ENCODE results near the gene ASB6. TPM values are rescaled to one million over a fixed set of nuclear protein-coding genes. Genes with fewer than 3 reads are reported as not detected.

Gene ASB6
- total RNA-seq, 1 donor from 2014 or later = 9.0 TPM

DNA sequence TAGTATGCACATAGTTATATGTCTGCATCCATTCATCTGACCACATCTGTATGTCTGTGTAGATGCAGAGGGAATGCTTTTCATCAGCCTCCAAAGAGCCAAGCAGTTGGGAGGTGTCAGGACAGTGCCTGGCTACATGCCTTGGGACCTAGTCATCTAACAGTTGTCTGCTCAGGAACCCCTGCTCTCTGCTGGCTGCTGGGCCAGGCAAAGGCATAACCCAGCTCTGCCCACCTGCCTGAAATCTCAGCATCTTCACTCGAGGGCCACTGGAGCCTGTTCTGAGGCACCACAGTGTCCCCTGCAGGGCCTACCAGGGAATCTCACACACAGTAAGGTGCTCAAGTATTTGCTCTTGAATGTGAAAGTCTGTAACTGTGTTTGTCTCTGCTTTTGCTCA, 24.8 kb downstream of the ASB6 start:
- H3K4me1 ChIP-seq = peaks cover 13% of the 10 kb centered on the region
- TF ChIP-seq, protein P1, sequence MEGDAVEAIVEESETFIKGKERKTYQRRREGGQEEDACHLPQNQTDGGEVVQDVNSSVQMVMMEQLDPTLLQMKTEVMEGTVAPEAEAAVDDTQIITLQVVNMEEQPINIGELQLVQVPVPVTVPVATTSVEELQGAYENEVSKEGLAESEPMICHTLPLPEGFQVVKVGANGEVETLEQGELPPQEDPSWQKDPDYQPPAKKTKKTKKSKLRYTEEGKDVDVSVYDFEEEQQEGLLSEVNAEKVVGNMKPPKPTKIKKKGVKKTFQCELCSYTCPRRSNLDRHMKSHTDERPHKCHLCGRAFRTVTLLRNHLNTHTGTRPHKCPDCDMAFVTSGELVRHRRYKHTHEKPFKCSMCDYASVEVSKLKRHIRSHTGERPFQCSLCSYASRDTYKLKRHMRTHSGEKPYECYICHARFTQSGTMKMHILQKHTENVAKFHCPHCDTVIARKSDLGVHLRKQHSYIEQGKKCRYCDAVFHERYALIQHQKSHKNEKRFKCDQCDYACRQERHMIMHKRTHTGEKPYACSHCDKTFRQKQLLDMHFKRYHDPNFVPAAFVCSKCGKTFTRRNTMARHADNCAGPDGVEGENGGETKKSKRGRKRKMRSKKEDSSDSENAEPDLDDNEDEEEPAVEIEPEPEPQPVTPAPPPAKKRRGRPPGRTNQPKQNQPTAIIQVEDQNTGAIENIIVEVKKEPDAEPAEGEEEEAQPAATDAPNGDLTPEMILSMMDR (IDR thresholded peaks at IDR 0.05; ENCODE audit: borderline replicate concordance) = peak; percentile 41
- H3K9me3 ChIP-seq (replicated peaks) = no peaks in the 10 kb centered on the region
- intact Hi-C loops (cut with micrococcal nuclease) = no loop called here
- H3K36me3 ChIP-seq = no peaks in the 10 kb centered on the region
- peaks cover 26% of the 10 kb centered on the region for H3K27me3 ChIP-seq (ENCODE audit: low read depth)
- H3K27ac ChIP-seq (replicated peaks) = no peak overlapping the region
- H3K4me3 ChIP-seq = no peak overlapping the region
- no peak for DNase-seq

GRCh38 chr9:129615407-129616285, 26.3 kb downstream of the ASB6 start:
- no peak overlapping the region for H3K4me3 ChIP-seq
- no peaks in the 10 kb centered on the region for H3K36me3 ChIP-seq
- H3K9me3 ChIP-seq (replicated peaks) = no peaks in the 10 kb centered on the region
- DNase-seq = peak; percentile 9
- intact Hi-C loops (cut with micrococcal nuclease) = no loop called here
- TF ChIP-seq, protein P1 (IDR thresholded peaks at IDR 0.05; ENCODE audit: borderline replicate concordance) = no peak
- no peak overlapping the region for H3K27ac ChIP-seq (replicated peaks)
- peaks cover 19% of the 10 kb centered on the region for H3K4me1 ChIP-seq
- H3K27me3 ChIP-seq (ENCODE audit: low read depth) = peaks cover 12% of the 10 kb centered on the region

- H3K27ac ChIP-seq (replicated peaks) = no peak overlapping the region
- TF ChIP-seq, protein P1 (IDR thresholded peaks at IDR 0.05; ENCODE audit: borderline replicate concordance) = no peak
- intact Hi-C loops (cut with micrococcal nuclease) = loop anchor here (5.0 kb wide), 1 partner anchor 478 kb away; no protein-coding TSS in a partner anchor
These were observed 27.0 kb downstream of the ASB6 start for GRCh38 chr9:129614932-129615331.

GRCh38 chr9:129613520-129614175, 28.3 kb downstream of the ASB6 start:
- Histone ChIP-seq H3K4me1 (peaks cover 26% of the 10 kb centered on the region), H3K27me3 (ENCODE audit: low read depth) (no peaks in the 10 kb centered on the region), H3K9me3 (replicated peaks) (no peaks in the 10 kb centered on the region), H3K4me3 (no peak overlapping the region), H3K27ac (replicated peaks) (peak overlapping the region; percentile 16), H3K36me3 (no peaks in the 10 kb centered on the region)
- intact Hi-C loops (cut with micrococcal nuclease) = loop anchor here (5.0 kb wide), 1 partner anchor 476 kb away; no protein-coding TSS in a partner anchor
- TF ChIP-seq, protein P1 (IDR thresholded peaks at IDR 0.05; ENCODE audit: borderline replicate concordance) = no peak
- DNase-seq = peak; percentile 12

More at GRCh38 chr9:129614932-129615331, 27.0 kb downstream of the ASB6 start:
- Histone ChIP-seq H3K36me3 (no peaks in the 10 kb centered on the region), H3K4me3 (no peak overlapping the region), H3K4me1 (peaks cover 17% of the 10 kb centered on the region), H3K9me3 (replicated peaks) (no peaks in the 10 kb centered on the region), H3K27me3 (ENCODE audit: low read depth) (peaks cover 5% of the 10 kb centered on the region)
- no peak for DNase-seq

DNA sequence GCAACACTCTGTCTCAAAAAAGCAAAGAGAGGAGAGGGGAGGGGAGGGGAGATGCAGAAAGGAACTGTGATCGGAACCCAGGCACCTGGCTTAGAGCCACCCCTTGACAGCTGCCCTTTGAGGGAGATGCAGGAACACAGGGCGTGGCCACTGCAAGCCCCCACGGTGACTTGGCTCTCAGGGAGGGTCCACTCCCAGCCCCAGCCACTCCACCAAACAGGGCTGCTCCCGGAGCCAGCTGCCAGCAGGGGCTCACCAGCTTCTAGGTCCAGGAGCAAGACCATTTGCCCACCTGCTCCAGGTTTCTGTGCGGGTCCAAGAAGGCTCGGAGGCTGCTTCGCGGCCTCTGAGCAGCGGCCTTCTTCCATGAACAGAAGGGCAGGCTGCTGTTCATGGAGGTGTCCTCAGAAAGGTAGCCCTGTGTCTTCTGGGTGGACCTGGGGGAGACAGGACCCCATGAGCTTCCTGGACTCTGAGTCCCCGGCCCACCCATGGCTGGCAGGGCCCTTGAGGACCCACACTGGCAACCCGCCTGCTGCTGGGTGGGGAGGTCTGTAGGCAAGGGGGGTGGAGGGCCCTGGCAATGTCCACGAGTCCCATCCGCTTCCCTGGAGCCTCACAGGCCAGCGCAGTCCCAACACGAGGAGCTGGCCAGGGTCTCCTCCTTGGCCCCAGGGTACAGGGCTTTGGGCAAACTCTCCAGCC, 29.0 kb downstream of the ASB6 start:
- H3K36me3 ChIP-seq = no peaks in the 10 kb centered on the region
- TF ChIP-seq, protein P1 (IDR thresholded peaks at IDR 0.05; ENCODE audit: borderline replicate concordance) = no peak
- peaks cover 33% of the 10 kb centered on the region for H3K4me1 ChIP-seq
- H3K4me3 ChIP-seq = no peak overlapping the region
- peak overlapping the region; percentile 16 for H3K27ac ChIP-seq (replicated peaks)
- DNase-seq = no peak
- H3K9me3 ChIP-seq (replicated peaks) = no peaks in the 10 kb centered on the region
- intact Hi-C loops (cut with micrococcal nuclease) = loop anchor here (5.0 kb wide), 1 partner anchor 476 kb away; no protein-coding TSS in a partner anchor
- H3K27me3 ChIP-seq (ENCODE audit: low read depth) = no peaks in the 10 kb centered on the region

All from left ventricle myocardium inferior (tissue), 1 donor.